Karpas-422 (cell line): ENCODE data around the gene ABHD14A. TPM values are rescaled to one million over a fixed set of nuclear protein-coding genes. Genes with fewer than 3 reads are reported as not detected.

Experiments
- DNase-seq: peaks from one replicate; pipeline ENCODE4 v3.0.0-alpha.2; 2015
- H2AFZ ChIP-seq: fragments of 200-600 bp; sonication (generic); 2 replicates; pipeline ENCODE4 v1.6.1; 2014; ENCODE audit warnings: antibody characterized with exemption, low read length, mixed read lengths
- H3K27ac ChIP-seq: fragments of 200-600 bp; sonication (generic); 2 replicates; pipeline ENCODE4 v1.5.1; 2014; ENCODE audit warnings: mild to moderate bottlenecking, low read length, moderate library complexity
- H3K27me3 ChIP-seq: fragments of 200-600 bp; sonication (generic); 2 replicates; pipeline ENCODE4 v1.6.1; 2014; ENCODE audit warnings: low read length, mixed read lengths
- H3K36me3 ChIP-seq: fragments of 200-600 bp; sonication (generic); 2 replicates; pipeline ENCODE4 v1.6.1; 2014; ENCODE audit warnings: low read length, mixed read lengths; ENCODE audit not compliant: insufficient read depth
- H3K4me1 ChIP-seq: fragments of 200-600 bp; sonication (generic); 2 replicates; pipeline ENCODE4 v1.6.1; 2014; ENCODE audit warnings: mild to moderate bottlenecking, low read length, mixed read lengths
- H3K4me2 ChIP-seq: fragments of 200-600 bp; sonication (generic); 2 replicates; pipeline ENCODE4 v1.6.1; 2014; ENCODE audit warnings: low read length, low read depth, mild to moderate bottlenecking; ENCODE audit not compliant: poor library complexity, severe bottlenecking
- H3K4me3 ChIP-seq: fragments of 200-600 bp; sonication (generic); 2 replicates; pipeline ENCODE4 v1.5.1; 2014; ENCODE audit warnings: mild to moderate bottlenecking, antibody characterized with exemption, low read length, mixed read lengths
- H3K79me2 ChIP-seq: fragments of 200-600 bp; sonication (generic); 2 replicates; pipeline ENCODE4 v1.6.1; 2014; ENCODE audit warnings: mild to moderate bottlenecking, low read length, mixed read lengths
- H3K9ac ChIP-seq: fragments of 200-600 bp; sonication (generic); 2 replicates; pipeline ENCODE4 v1.6.0; 2014; ENCODE audit warnings: low read length
- H3K9me2 ChIP-seq: fragments of 200-600 bp; sonication (generic), shearing (Covaris generic); replicated peaks from 2 replicates; pipeline ENCODE4 v1.6.0; 2014; ENCODE audit warnings: mild to moderate bottlenecking, low read length, moderate library complexity; ENCODE audit not compliant: insufficient read depth
- H3K9me3 ChIP-seq: fragments of 300-700, 200-600 bp; sonication (generic); 2 replicates; pipeline ENCODE4 v1.6.1; 2014; ENCODE audit warnings: low read length, mixed read lengths
- H4K20me1 ChIP-seq: fragments of 200-600 bp; sonication (generic); 2 replicates; pipeline ENCODE4 v1.6.1; 2014; ENCODE audit warnings: mild to moderate bottlenecking, antibody characterized with exemption, low read length, low read depth; ENCODE audit not compliant: insufficient read depth
- total RNA-seq: library from RNA; depleted of rRNA; stranded (reverse); fragments of >200 nt; shearing (Covaris generic); gene quantifications from 2 replicates; pipeline ENCODE4 v1.2.3, GENCODE V29; 2014; ENCODE audit warnings: low replicate concordance

The ABHD14A gene
- total RNA-seq, 1 experiment from 2014 or later = 36.9 TPM

- Histone ChIP-seq H3K27ac (no peak overlapping the region), H3K4me2 (peak overlapping the region; percentile 99), H3K9me2 (no peaks in the 10 kb centered on the region), H3K27me3 (no peaks in the 10 kb centered on the region), H3K79me2 (peaks cover 29% of the 10 kb centered on the region), H3K9ac (peak overlapping the region; percentile 97), H3K9me3 (no peaks in the 10 kb centered on the region), H3K4me3 (peak overlapping the region; percentile 85; the same call in 1 of the 2 replicates), H2AFZ (no peak overlapping the region), H3K36me3 (peaks cover 6% of the 10 kb centered on the region; the same call in 1 of the 2 replicates), H4K20me1 (peaks cover 9% of the 10 kb centered on the region; the same call in 1 of the 2 replicates), H3K4me1 (peaks cover 29% of the 10 kb centered on the region)
- DNase-seq = no peak
Measured at GRCh38 chr3:51943451-51944391, 31.1 kb upstream of the ABHD14A start.

- no peaks in the 10 kb centered on the region; the same call in 1 of the 2 replicates for H3K36me3 ChIP-seq
- no peak overlapping the region for H3K4me2 ChIP-seq
- no peaks in the 10 kb centered on the region for H3K9me3 ChIP-seq
- H3K27me3 ChIP-seq = no peaks in the 10 kb centered on the region
- no peak overlapping the region for H3K9ac ChIP-seq
- H3K4me1 ChIP-seq = peaks cover 29% of the 10 kb centered on the region
- DNase-seq = no peak
- H4K20me1 ChIP-seq = peaks cover 9% of the 10 kb centered on the region; the same call in 1 of the 2 replicates
- H3K27ac ChIP-seq = no peak overlapping the region
- peaks cover 21% of the 10 kb centered on the region for H3K79me2 ChIP-seq
- H3K9me2 ChIP-seq = no peaks in the 10 kb centered on the region
- H2AFZ ChIP-seq = no peak overlapping the region
- no peak overlapping the region for H3K4me3 ChIP-seq
Measured at GRCh38 chr3:51944451-51945021, 30.3 kb upstream of the ABHD14A start.

- no peaks in the 10 kb centered on the region for H3K27me3 ChIP-seq
- peaks cover 7% of the 10 kb centered on the region; the same call in 1 of the 2 replicates for H4K20me1 ChIP-seq
- H3K79me2 ChIP-seq = peaks cover 14% of the 10 kb centered on the region
- H2AFZ ChIP-seq = no peak overlapping the region
- no peak overlapping the region for H3K9ac ChIP-seq
- no peak for DNase-seq
- no peak overlapping the region for H3K4me2 ChIP-seq
- no peaks in the 10 kb centered on the region for H3K36me3 ChIP-seq
- no peaks in the 10 kb centered on the region for H3K9me3 ChIP-seq
- no peak overlapping the region for H3K4me3 ChIP-seq
- H3K4me1 ChIP-seq = peaks cover 22% of the 10 kb centered on the region
- no peak overlapping the region for H3K27ac ChIP-seq
- no peaks in the 10 kb centered on the region for H3K9me2 ChIP-seq
Measured at GRCh38 chr3:51945031-51945840, 29.6 kb upstream of the ABHD14A start.

GRCh38 chr3:51945926-51946705 lies 28.7 kb upstream of the ABHD14A start:
- Histone ChIP-seq H4K20me1 (no peaks in the 10 kb centered on the region), H3K4me3 (no peak overlapping the region), H3K36me3 (no peaks in the 10 kb centered on the region), H3K27ac (no peak overlapping the region), H3K4me1 (peaks cover 14% of the 10 kb centered on the region), H2AFZ (no peak overlapping the region), H3K9me3 (no peaks in the 10 kb centered on the region), H3K27me3 (no peaks in the 10 kb centered on the region), H3K9ac (no peak overlapping the region), H3K4me2 (no peak overlapping the region), H3K79me2 (peaks cover 5% of the 10 kb centered on the region), H3K9me2 (no peaks in the 10 kb centered on the region)
- DNase-seq = no peak

- no peaks in the 10 kb centered on the region for H3K79me2 ChIP-seq
- H3K4me2 ChIP-seq = no peak overlapping the region
- H3K9me3 ChIP-seq = no peaks in the 10 kb centered on the region
- peaks cover 14% of the 10 kb centered on the region for H3K4me1 ChIP-seq
- H3K27me3 ChIP-seq = no peaks in the 10 kb centered on the region
- no peak overlapping the region for H2AFZ ChIP-seq
- no peaks in the 10 kb centered on the region for H3K36me3 ChIP-seq
- DNase-seq = no peak
- H3K9ac ChIP-seq = no peak overlapping the region
- H3K4me3 ChIP-seq = no peak overlapping the region
- H3K9me2 ChIP-seq = no peaks in the 10 kb centered on the region
- H3K27ac ChIP-seq = no peak overlapping the region
- no peaks in the 10 kb centered on the region for H4K20me1 ChIP-seq
Measured at GRCh38 chr3:51946796-51947195, 28.1 kb upstream of the ABHD14A start.

- no peak overlapping the region for H2AFZ ChIP-seq
- H3K9ac ChIP-seq = no peak overlapping the region
- no peaks in the 10 kb centered on the region for H3K79me2 ChIP-seq
- no peaks in the 10 kb centered on the region for H3K27me3 ChIP-seq
- H3K27ac ChIP-seq = no peak overlapping the region
- no peak for DNase-seq
- no peaks in the 10 kb centered on the region for H3K9me2 ChIP-seq
- no peak overlapping the region for H3K4me2 ChIP-seq
- H4K20me1 ChIP-seq = no peaks in the 10 kb centered on the region
- H3K4me3 ChIP-seq = no peak overlapping the region
- H3K4me1 ChIP-seq = peaks cover 12% of the 10 kb centered on the region
- no peaks in the 10 kb centered on the region for H3K9me3 ChIP-seq
- no peaks in the 10 kb centered on the region for H3K36me3 ChIP-seq
Measured at GRCh38 chr3:51947215-51947900, 27.5 kb upstream of the ABHD14A start.

GRCh38 chr3:51948016-51948580 lies 26.8 kb upstream of the ABHD14A start:
- H3K4me1 ChIP-seq = peaks cover 5% of the 10 kb centered on the region
- no peak overlapping the region for H2AFZ ChIP-seq
- H3K9me3 ChIP-seq = no peaks in the 10 kb centered on the region
- no peaks in the 10 kb centered on the region for H3K9me2 ChIP-seq
- no peaks in the 10 kb centered on the region for H3K27me3 ChIP-seq
- no peak overlapping the region for H3K4me2 ChIP-seq
- no peaks in the 10 kb centered on the region for H3K79me2 ChIP-seq
- no peak overlapping the region for H3K9ac ChIP-seq
- no peak overlapping the region for H3K27ac ChIP-seq
- H4K20me1 ChIP-seq = no peaks in the 10 kb centered on the region
- H3K36me3 ChIP-seq = no peaks in the 10 kb centered on the region
- DNase-seq = no peak
- H3K4me3 ChIP-seq = no peak overlapping the region
